ENCODE results near the gene APOLD1. TPM values are rescaled to one million over a fixed set of nuclear protein-coding genes. Genes with fewer than 3 reads are reported as not detected.
"Not testable (repeated sequence)": the region's sequence is repeated elsewhere in the genome, so short reads cannot be mapped to it uniquely, and the experiment has no call there.

Gene APOLD1
- total RNA-seq, 4 donors from 2014 or later, result 2.3 to 14.9 (median 5.6) TPM

DNA sequence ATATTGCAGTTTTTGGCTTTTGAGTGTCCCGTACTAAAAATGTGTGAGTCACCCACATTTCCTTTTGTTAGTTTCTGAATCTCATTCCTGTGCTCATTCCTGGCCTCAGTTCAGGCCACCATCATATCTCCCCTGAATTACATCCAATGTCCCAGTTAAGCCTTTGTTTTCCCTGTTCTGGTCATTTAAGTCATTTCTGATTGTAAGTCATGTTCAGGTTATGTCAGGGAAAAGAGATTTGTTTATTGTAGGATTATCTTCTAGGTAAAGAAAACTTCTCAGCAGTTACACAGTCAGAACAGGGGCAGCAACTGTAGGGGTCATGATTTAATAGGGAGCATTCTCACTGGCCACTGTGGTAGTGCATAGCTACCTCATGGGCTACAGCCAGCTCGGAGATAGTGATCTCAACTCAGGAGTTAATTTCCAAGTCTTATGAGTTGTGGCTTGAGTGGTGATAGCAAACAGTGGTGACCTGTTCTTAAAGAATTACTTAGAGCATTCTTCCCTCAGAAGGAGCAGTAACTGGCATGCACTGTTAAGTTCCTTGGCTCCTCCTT is 34.4 kb downstream of the APOLD1 start:
- H3K27me3 ChIP-seq, result no peaks in the 10 kb centered on the region
- peaks cover 0 to 25% (median 0%) of the 10 kb centered on the region in 4 donors for H3K4me1 ChIP-seq
- no peak overlapping the region for H3K4me3 ChIP-seq
- DNase-seq, result no peak
- TF ChIP-seq, protein P1, sequence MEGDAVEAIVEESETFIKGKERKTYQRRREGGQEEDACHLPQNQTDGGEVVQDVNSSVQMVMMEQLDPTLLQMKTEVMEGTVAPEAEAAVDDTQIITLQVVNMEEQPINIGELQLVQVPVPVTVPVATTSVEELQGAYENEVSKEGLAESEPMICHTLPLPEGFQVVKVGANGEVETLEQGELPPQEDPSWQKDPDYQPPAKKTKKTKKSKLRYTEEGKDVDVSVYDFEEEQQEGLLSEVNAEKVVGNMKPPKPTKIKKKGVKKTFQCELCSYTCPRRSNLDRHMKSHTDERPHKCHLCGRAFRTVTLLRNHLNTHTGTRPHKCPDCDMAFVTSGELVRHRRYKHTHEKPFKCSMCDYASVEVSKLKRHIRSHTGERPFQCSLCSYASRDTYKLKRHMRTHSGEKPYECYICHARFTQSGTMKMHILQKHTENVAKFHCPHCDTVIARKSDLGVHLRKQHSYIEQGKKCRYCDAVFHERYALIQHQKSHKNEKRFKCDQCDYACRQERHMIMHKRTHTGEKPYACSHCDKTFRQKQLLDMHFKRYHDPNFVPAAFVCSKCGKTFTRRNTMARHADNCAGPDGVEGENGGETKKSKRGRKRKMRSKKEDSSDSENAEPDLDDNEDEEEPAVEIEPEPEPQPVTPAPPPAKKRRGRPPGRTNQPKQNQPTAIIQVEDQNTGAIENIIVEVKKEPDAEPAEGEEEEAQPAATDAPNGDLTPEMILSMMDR (IDR thresholded peaks at IDR 0.05), result no peak
- no peak for TF ChIP-seq POLR2A (IDR thresholded peaks at IDR 0.05)
- no peak overlapping the region for H3K27ac ChIP-seq
- H3K9me3 ChIP-seq, result no peaks in the 10 kb centered on the region
- peaks cover 0 to 46% (median 0%) of the 10 kb centered on the region in 3 donors for H3K36me3 ChIP-seq

DNA sequence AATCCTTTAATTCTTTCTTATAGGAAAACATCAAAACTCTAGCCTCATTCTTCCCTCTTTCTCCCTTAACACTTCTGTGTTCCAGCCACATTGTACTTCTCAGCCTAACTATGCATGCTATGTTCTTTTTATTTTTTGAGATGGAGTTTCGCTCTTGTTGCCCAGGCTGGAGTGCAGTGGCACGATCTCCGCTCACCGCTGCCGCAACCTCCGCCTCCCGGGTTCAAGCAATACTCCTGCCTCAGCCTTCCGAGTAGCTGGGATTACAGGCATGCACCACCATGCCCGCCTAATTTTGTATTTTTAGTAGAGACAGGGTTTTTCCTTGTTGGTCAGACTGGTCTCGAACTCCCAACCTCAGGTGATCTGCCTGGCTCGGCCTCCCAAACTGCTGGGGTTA is 34.9 kb downstream of the APOLD1 start:
- Histone ChIP-seq H3K36me3 (peaks cover 0 to 51% (median 0%) of the 10 kb centered on the region in 3 donors), H3K4me1 (peaks cover 0 to 19% (median 0%) of the 10 kb centered on the region in 4 donors)
- not testable (repeated sequence) for DNase-seq, H3K9me3 ChIP-seq, H3K27ac ChIP-seq, H3K4me3 ChIP-seq, H3K27me3 ChIP-seq

DNA sequence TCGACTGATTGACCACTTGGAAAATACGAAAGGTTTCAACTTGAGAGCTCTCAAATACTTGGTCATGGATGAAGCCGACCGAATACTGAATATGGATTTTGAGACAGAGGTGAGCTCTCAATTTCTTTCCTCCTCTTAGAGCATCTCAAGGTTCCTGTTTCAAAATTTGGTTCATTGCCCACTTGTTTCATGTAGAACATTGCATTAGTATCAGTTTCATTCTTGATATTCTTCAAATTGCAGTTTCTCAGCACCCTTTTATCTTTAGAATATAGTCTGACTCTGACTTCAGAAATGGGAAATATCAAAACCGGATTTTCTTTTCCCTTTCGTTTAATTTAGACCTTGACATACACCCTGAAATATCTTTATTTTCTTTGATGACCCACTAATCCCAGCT is 36.5 kb downstream of the APOLD1 start:
- Histone ChIP-seq H3K9me3 (no peaks in the 10 kb centered on the region), H3K27me3 (no peaks in the 10 kb centered on the region), H3K36me3 (peaks cover 0 to 67% (median under 1%) of the 10 kb centered on the region in 3 donors), H3K4me3 (no peak overlapping the region), H3K4me1 (peaks cover 0 to 5% (median 0%) of the 10 kb centered on the region in 4 donors), H3K27ac (no peak overlapping the region)
- no peak for TF ChIP-seq POLR2A (IDR thresholded peaks at IDR 0.05)
- TF ChIP-seq, protein P1 (IDR thresholded peaks at IDR 0.05), result no peak
- DNase-seq, result no peak

DNA sequence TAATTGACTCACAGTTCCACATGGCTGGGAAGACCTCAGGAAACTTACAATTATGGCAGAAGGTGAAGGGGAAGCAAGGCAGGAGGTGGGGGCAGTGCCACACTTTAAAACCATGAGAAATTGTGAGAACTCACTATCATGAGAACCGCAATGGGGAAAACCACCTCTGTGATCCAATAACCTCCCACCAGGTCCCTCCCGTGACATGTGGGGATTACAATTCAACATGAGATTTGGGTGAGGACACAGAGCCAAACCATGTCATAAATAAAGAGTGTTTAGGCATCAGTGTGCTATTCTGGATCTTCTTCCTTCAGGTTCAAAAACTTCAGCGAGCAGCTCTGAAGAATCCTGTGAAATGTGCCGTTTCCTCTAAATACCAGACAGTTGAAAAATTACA is 37.4 kb downstream of the APOLD1 start:
- Histone ChIP-seq H3K36me3 (peaks cover 0 to 76% (median 5%) of the 10 kb centered on the region in 3 donors), H3K9me3 (no peaks in the 10 kb centered on the region), H3K4me3 (no peak overlapping the region), H3K4me1 (peaks cover 0 to 5% (median 0%) of the 10 kb centered on the region in 4 donors), H3K27ac (no peak overlapping the region), H3K27me3 (no peaks in the 10 kb centered on the region)
- TF ChIP-seq, protein P1 (IDR thresholded peaks at IDR 0.05), result no peak
- TF ChIP-seq POLR2A (IDR thresholded peaks at IDR 0.05), result no peak
- no peak for DNase-seq

DNA sequence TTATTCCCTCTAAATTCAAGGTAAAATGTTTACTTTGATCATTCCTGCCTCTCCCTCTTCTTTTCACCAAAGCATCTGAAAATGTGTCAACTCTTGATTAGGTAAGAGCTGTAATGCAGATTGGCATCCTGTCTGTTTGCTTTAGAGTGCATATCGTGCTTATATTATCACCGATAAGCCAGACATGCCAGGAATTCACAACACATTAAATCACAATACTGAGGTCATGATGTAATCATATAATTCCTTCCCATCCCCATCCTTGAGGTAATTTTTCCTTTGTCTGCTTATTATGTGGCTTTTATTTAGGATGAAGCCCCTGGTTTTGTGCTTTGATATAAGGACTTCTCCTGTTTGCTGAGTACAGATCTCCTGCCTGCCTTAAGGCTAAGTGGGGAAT is 37.8 kb downstream of the APOLD1 start:
- H3K36me3 ChIP-seq, result peaks cover 0 to 81% (median 5%) of the 10 kb centered on the region in 3 donors
- TF ChIP-seq, protein P1 (IDR thresholded peaks at IDR 0.05), result no peak
- no peak for TF ChIP-seq POLR2A (IDR thresholded peaks at IDR 0.05)

DNA sequence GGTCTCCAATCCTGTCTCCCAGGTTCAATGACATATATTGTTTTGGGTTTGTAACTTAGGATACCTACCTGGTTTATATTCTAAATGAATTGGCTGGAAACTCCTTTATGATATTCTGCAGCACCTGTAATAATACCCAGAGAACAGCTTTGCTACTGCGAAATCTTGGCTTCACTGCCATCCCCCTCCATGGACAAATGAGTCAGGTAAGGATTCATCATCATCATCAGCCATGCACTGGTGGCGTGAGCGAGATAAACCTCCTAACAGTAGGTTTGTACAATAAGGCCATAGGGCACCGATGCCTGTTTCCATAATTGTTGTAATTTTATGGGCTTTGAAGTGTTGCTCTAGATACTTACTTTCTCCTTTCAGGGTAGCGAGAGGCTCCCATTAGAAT is 38.4 kb downstream of the APOLD1 start:
- H3K27me3 ChIP-seq, result no peaks in the 10 kb centered on the region
- H3K4me3 ChIP-seq, result no peak overlapping the region
- no peak overlapping the region for H3K27ac ChIP-seq
- TF ChIP-seq, protein P1 (IDR thresholded peaks at IDR 0.05), result no peak
- TF ChIP-seq POLR2A (IDR thresholded peaks at IDR 0.05), result no peak
- peaks cover 0 to 5% (median 0%) of the 10 kb centered on the region in 4 donors for H3K4me1 ChIP-seq
- no peaks in the 10 kb centered on the region for H3K9me3 ChIP-seq
- peaks cover 0 to 86% (median 5%) of the 10 kb centered on the region in 3 donors for H3K36me3 ChIP-seq
- no peak for DNase-seq

More for the DNA sequence above, 37.8 kb downstream of the APOLD1 start:
- peaks cover 0 to 5% (median 0%) of the 10 kb centered on the region in 4 donors for H3K4me1 ChIP-seq
- DNase-seq, result no peak
- no peaks in the 10 kb centered on the region for H3K9me3 ChIP-seq
- H3K4me3 ChIP-seq, result no peak overlapping the region
- no peaks in the 10 kb centered on the region for H3K27me3 ChIP-seq
- H3K27ac ChIP-seq, result no peak overlapping the region
